SU-DHL-6 (cell line): Measurements from ENCODE around the gene FAM227B.
A peak's percentile ranks its signal among the peaks of the same experiment; 100 is the strongest.

Experiments
- H2AFZ ChIP-seq: fragments of 200-600 bp; sonication (generic); 2 replicates; pipeline ENCODE4 v1.6.1; 2014; ENCODE audit warnings: low read depth, mild to moderate bottlenecking, moderate library complexity, mixed read lengths, antibody characterized with exemption, low read length; ENCODE audit not compliant: severe bottlenecking
- H3F3A ChIP-seq: fragments of 200-600 bp; shearing (Covaris generic); 2 replicates; pipeline ENCODE4 v1.6.0; 2016; ENCODE audit warnings: antibody characterized with exemption, mild to moderate bottlenecking; ENCODE audit not compliant: insufficient read depth
- H3K27ac ChIP-seq: fragments of 200-600 bp; sonication (generic); 2 replicates; pipeline ENCODE4 v1.5.1; 2016; ENCODE audit warnings: low read depth, mild to moderate bottlenecking, low read length, moderate library complexity, mixed read lengths
- H3K27me3 ChIP-seq: fragments of 200-600 bp; sonication (generic), shearing (Covaris generic); 2 replicates; pipeline ENCODE4 v1.6.0; 2014; ENCODE audit warnings: mild to moderate bottlenecking, low read length
- H3K36me3 ChIP-seq: fragments of 200-600 bp; sonication (generic); 2 replicates; pipeline ENCODE4 v1.6.1; 2014; ENCODE audit warnings: mild to moderate bottlenecking, low read length, mixed read lengths
- H3K4me2 ChIP-seq: fragments of 300-600, 200-600 bp; shearing (Covaris generic), sonication (generic); 2 replicates; pipeline ENCODE4 v1.6.0; 2014; ENCODE audit warnings: low read length, low read depth, mild to moderate bottlenecking; ENCODE audit not compliant: poor library complexity, severe bottlenecking
- H3K4me3 ChIP-seq: fragments of 200-600 bp; sonication (generic); 2 replicates; pipeline ENCODE4 v1.5.1; 2014; ENCODE audit warnings: antibody characterized with exemption, low read length, mild to moderate bottlenecking, mixed read lengths; ENCODE audit not compliant: insufficient read depth, poor library complexity, severe bottlenecking
- H3K79me2 ChIP-seq: fragments of 200-600 bp; sonication (generic); 2 replicates; pipeline ENCODE4 v1.6.1; 2014; ENCODE audit warnings: mild to moderate bottlenecking, low read length, moderate library complexity; ENCODE audit not compliant: insufficient read depth
- H3K9ac ChIP-seq: fragments of 200-600 bp; sonication (generic); 2 replicates; pipeline ENCODE4 v1.7.0; 2014; ENCODE audit warnings: mild to moderate bottlenecking, low read length
- H3K9me2 ChIP-seq: fragments of 200-600 bp; sonication (generic); replicated peaks from 2 replicates; pipeline ENCODE4 v1.6.1; 2014; ENCODE audit warnings: low read length; ENCODE audit not compliant: insufficient read depth
- H3K9me3 ChIP-seq: fragments of 200-600 bp; sonication (generic); 2 replicates; pipeline ENCODE4 v1.6.1; 2014; ENCODE audit warnings: low read length, mixed read lengths; ENCODE audit not compliant: insufficient read depth
- H4K20me1 ChIP-seq: fragments of 200-600 bp; sonication (generic); 2 replicates; pipeline ENCODE4 v1.6.1; 2014; ENCODE audit warnings: low read depth, mild to moderate bottlenecking, antibody characterized with exemption, low read length, moderate library complexity, mixed read lengths
- CTCF ChIP-seq: fragments of 200-600 bp; sonication (generic); IDR thresholded peaks from one replicate; pipeline ENCODE4 v1.5.1; 2017; ENCODE audit warnings: antibody characterized with exemption, mild to moderate bottlenecking, low read length, moderate library complexity; ENCODE audit not compliant: insufficient read depth, poor library complexity, severe bottlenecking
- EZH2phosphoT487 ChIP-seq: fragments of 200-600 bp; sonication (generic), shearing (Covaris generic); conservative IDR thresholded peaks from 2 replicates; pipeline ENCODE4 v1.6.1; 2018; ENCODE audit warnings: mild to moderate bottlenecking, antibody characterized with exemption, low read length, moderate library complexity, mixed read lengths

Gene FAM227B

DNA sequence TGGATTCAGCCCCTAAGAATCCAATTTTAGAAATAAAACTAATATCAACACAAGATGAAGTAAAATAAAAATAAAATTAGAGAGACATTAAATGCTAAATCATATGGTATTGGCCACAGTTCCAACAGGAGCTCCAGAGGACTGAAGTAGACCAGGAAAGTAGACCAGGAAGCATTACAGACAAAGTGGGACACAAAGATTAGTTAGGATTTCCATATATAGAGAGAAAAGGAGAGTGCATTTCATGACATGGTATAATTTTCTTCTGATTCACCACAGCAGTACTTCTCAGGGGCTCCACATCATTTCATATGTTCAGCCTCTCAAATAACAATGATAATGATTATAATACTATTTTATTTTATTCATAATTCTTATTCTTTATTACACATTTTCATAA lies 179.3 kb downstream of the FAM227B start:
- Histone ChIP-seq H3K4me2 (no peak overlapping the region), H3K9me2 (no peaks in the 10 kb centered on the region), H3K36me3 (no peaks in the 10 kb centered on the region), H3K27me3 (no peaks in the 10 kb centered on the region), H3K27ac (no peak overlapping the region), H3F3A (no peaks in the 10 kb centered on the region), H3K9me3 (no peaks in the 10 kb centered on the region), H3K9ac (no peak overlapping the region), H2AFZ (no peak overlapping the region), H3K79me2 (no peaks in the 10 kb centered on the region), H4K20me1 (no peaks in the 10 kb centered on the region), H3K4me3 (no peak overlapping the region)
- TF ChIP-seq EZH2phosphoT487: no peak
- TF ChIP-seq CTCF: no peak

GRCh38 chr15:49439678-49440395 lies 180.8 kb downstream of the FAM227B start:
- no peaks in the 10 kb centered on the region for H3K27me3 ChIP-seq
- H3K27ac ChIP-seq: no peak overlapping the region
- H3K36me3 ChIP-seq: no peaks in the 10 kb centered on the region
- H3K9me3 ChIP-seq: no peaks in the 10 kb centered on the region
- no peak for TF ChIP-seq CTCF
- no peak for TF ChIP-seq EZH2phosphoT487
- H3K4me3 ChIP-seq: no peak overlapping the region
- no peaks in the 10 kb centered on the region for H3K9me2 ChIP-seq
- H3F3A ChIP-seq: no peaks in the 10 kb centered on the region
- no peak overlapping the region for H3K9ac ChIP-seq
- no peaks in the 10 kb centered on the region for H3K79me2 ChIP-seq
- no peaks in the 10 kb centered on the region for H4K20me1 ChIP-seq
- H3K4me2 ChIP-seq: no peak overlapping the region
- peak overlapping the region; percentile 61 for H2AFZ ChIP-seq

GRCh38 chr15:49438962-49439631 lies 181.5 kb downstream of the FAM227B start:
- no peaks in the 10 kb centered on the region for H3F3A ChIP-seq

More at GRCh38 chr15:49438962-49439631, 181.5 kb downstream of the FAM227B start:
- Histone ChIP-seq H3K9me2 (no peaks in the 10 kb centered on the region), H3K4me2 (peak overlapping the region; percentile 36), H3K27me3 (no peaks in the 10 kb centered on the region), H3K79me2 (no peaks in the 10 kb centered on the region), H3K27ac (no peak overlapping the region), H3K4me3 (no peak overlapping the region), H3K9ac (0 out of 2 replicates have a peak overlapping the region, but pooled peaks have one; percentile 8), H3K9me3 (no peaks in the 10 kb centered on the region), H4K20me1 (no peaks in the 10 kb centered on the region), H2AFZ (peak overlapping the region; percentile 61), H3K36me3 (no peaks in the 10 kb centered on the region)
- TF ChIP-seq CTCF: no peak
- no peak for TF ChIP-seq EZH2phosphoT487
